ENCODE data around the gene FLT1.
A peak's percentile ranks its signal among the peaks of the same experiment; 100 is the strongest.

The FLT1 gene

GRCh38 chr13:28380319-28380718 is 114.6 kb downstream of the FLT1 start:
- no peak for DNase-seq

GRCh38 chr13:28379371-28380083 is 115.4 kb downstream of the FLT1 start:
- no peak for DNase-seq

- no peak for DNase-seq
Measured at GRCh38 chr13:28376604-28377003, 118.3 kb downstream of the FLT1 start.

GRCh38 chr13:28375250-28375930 is 119.5 kb downstream of the FLT1 start:
- no peak for DNase-seq

- peak; percentile 40 to 51 for DNase-seq
Measured at GRCh38 chr13:28373810-28374209, 121.1 kb downstream of the FLT1 start.

- no peak for DNase-seq
Measured at GRCh38 chr13:28370448-28370847, 124.5 kb downstream of the FLT1 start.

- DNase-seq = no peak
Measured at GRCh38 chr13:28358708-28359107, 136.2 kb downstream of the FLT1 start.

- no peak for DNase-seq
Measured at GRCh38 chr13:28357911-28358433, 137.0 kb downstream of the FLT1 start.

- DNase-seq = no peak
Measured at GRCh38 chr13:28357247-28357825, 137.6 kb downstream of the FLT1 start.

- DNase-seq = no peak
Measured at GRCh38 chr13:28356561-28357021, 138.3 kb downstream of the FLT1 start.

- DNase-seq = no peak
Measured at GRCh38 chr13:28355822-28356371, 139.0 kb downstream of the FLT1 start.

- no peak for DNase-seq
Measured at GRCh38 chr13:28355046-28355821, 139.7 kb downstream of the FLT1 start.

- no peak for DNase-seq
Measured at GRCh38 chr13:28353679-28354078, 141.2 kb downstream of the FLT1 start.

GRCh38 chr13:28349907-28350654 is 144.8 kb downstream of the FLT1 start:
- no peak for DNase-seq

GRCh38 chr13:28349371-28349770 is 145.6 kb downstream of the FLT1 start:
- DNase-seq = no peak

GRCh38 chr13:28347456-28348371 is 147.2 kb downstream of the FLT1 start:
- peak; percentile 55 for DNase-seq

- DNase-seq = no peak
Measured at GRCh38 chr13:28346154-28346553, 148.8 kb downstream of the FLT1 start.

- no peak for DNase-seq
Measured at GRCh38 chr13:28344163-28344562, 150.8 kb downstream of the FLT1 start.

- no peak for DNase-seq
Measured at GRCh38 chr13:28342251-28342650, 152.7 kb downstream of the FLT1 start.

GRCh38 chr13:28340272-28340793 is 154.6 kb downstream of the FLT1 start:
- DNase-seq = no peak

- DNase-seq = no peak
Measured at GRCh38 chr13:28339419-28339818, 155.5 kb downstream of the FLT1 start.

All from Kasumi-1 (cell line).